Erythroblast (primary cell): ENCODE measurements around the gene SMIM30.

Source experiments
- GATA1 ChIP-seq: IDR thresholded peaks from 2 replicates; pipeline ENCODE4 v1.6.1; 2011; ENCODE audit warnings: low read depth, mild to moderate bottlenecking, control low read depth, low read length, moderate library complexity
- POLR2A ChIP-seq: IDR thresholded peaks from 2 replicates; pipeline ENCODE4 v1.6.1; 2011; ENCODE audit warnings: mild to moderate bottlenecking, low read length

- TF ChIP-seq POLR2A (no peak), GATA1 (no peak)
These were observed 31.0 kb downstream of the SMIM30 start for GRCh38 chr7:113087071-113087998.
